Mesenchymal stem cell (in vitro differentiated cells and primary cell): ENCODE data around the gene ALDH18A1.
A peak's percentile ranks its signal among the peaks of the same experiment; 100 is the strongest.

ENCODE experiments used
- DNase-seq: peaks from one replicate; pipeline ENCODE4 v3.0.0-alpha.2; 2013
- H2AFZ ChIP-seq: one replicate; pipeline ENCODE4 v1.6.1; 2013; ENCODE audit warnings: low read depth, mild to moderate bottlenecking, control low read depth, inconsistent platforms, low read length, moderate library complexity
- H2AK5ac ChIP-seq: 2 replicates; pipeline ENCODE4 v1.6.1; 2013; ENCODE audit warnings: low read length, moderate library complexity, mild to moderate bottlenecking, inconsistent platforms; ENCODE audit not compliant: severe bottlenecking
- H2BK120ac ChIP-seq: one replicate; pipeline ENCODE4 v1.6.1; 2013; ENCODE audit warnings: low read depth, mild to moderate bottlenecking, inconsistent platforms, low read length, moderate library complexity
- H2BK12ac ChIP-seq, 2 experiments: one replicate each; pipeline ENCODE4 v1.6.1; 2013; ENCODE audit warnings: inconsistent platforms in 2 of 2, low read length in 2 of 2, mild to moderate bottlenecking in 2 of 2, moderate library complexity in 2 of 2, control low read depth in 1 of 2
- H2BK15ac ChIP-seq: one replicate; pipeline ENCODE4 v1.6.1; 2013; ENCODE audit warnings: mild to moderate bottlenecking, low read depth, inconsistent platforms; ENCODE audit not compliant: poor library complexity, severe bottlenecking
- H2BK5ac ChIP-seq: 2 replicates; pipeline ENCODE4 v1.6.1; 2013; ENCODE audit warnings: low read depth, mild to moderate bottlenecking, low read length, control low read depth, inconsistent platforms; ENCODE audit not compliant: poor library complexity, severe bottlenecking
- H3K14ac ChIP-seq, 2 experiments: one replicate each; pipeline ENCODE4 v1.6.1; 2013; ENCODE audit warnings: inconsistent platforms in 2 of 2, low read length in 2 of 2, control low read depth in 1 of 2, mild to moderate bottlenecking in 1 of 2, moderate library complexity in 1 of 2
- H3K18ac ChIP-seq, 2 experiments: one replicate each; pipeline ENCODE4 v1.6.1; 2013; ENCODE audit warnings: inconsistent platforms in 2 of 2, low read length in 2 of 2, control low read depth in 1 of 2, low read depth in 1 of 2, mild to moderate bottlenecking in 1 of 2
- H3K23ac ChIP-seq, 2 experiments: one replicate each; pipeline ENCODE4 v1.6.1; 2013; ENCODE audit warnings: inconsistent platforms in 2 of 2, low read length in 2 of 2, mild to moderate bottlenecking in 2 of 2, moderate library complexity in 2 of 2, control low read depth in 1 of 2
- H3K27ac ChIP-seq: 2 replicates; pipeline ENCODE4 v1.5.1; 2013; ENCODE audit warnings: mild to moderate bottlenecking, moderate library complexity, low read length, control low read depth, inconsistent platforms; ENCODE audit not compliant: poor library complexity, severe bottlenecking
- H3K27me3 ChIP-seq, 2 experiments: 2 replicates each; pipeline versions ENCODE4 v1.6.1 to v1.7.0; 2013; ENCODE audit warnings: low read length in 2 of 2, mild to moderate bottlenecking in 2 of 2, moderate library complexity in 2 of 2, control low read depth in 1 of 2, inconsistent platforms in 1 of 2; ENCODE audit not compliant: control insufficient read depth in 1 of 2, insufficient read depth in 1 of 2
- H3K36me3 ChIP-seq, 2 experiments: 2 replicates each; pipeline versions ENCODE4 v1.6.1 to v1.7.0; 2013; ENCODE audit warnings: low read length in 2 of 2, control low read depth in 1 of 2, inconsistent platforms in 1 of 2, low read depth in 1 of 2, mild to moderate bottlenecking in 1 of 2; ENCODE audit not compliant: insufficient read depth in 2 of 2, control insufficient read depth in 1 of 2
- H3K4ac ChIP-seq, 2 experiments: one replicate each; pipeline ENCODE4 v1.6.1; 2013; ENCODE audit warnings: inconsistent platforms in 2 of 2, low read length in 2 of 2, mild to moderate bottlenecking in 2 of 2, moderate library complexity in 2 of 2, control low read depth in 1 of 2, low read depth in 1 of 2
- H3K4me1 ChIP-seq: 2 replicates; pipeline ENCODE4 v1.6.1; 2013; ENCODE audit warnings: low read depth, low read length, control low read depth; ENCODE audit not compliant: control insufficient read depth, insufficient read depth
- H3K4me2 ChIP-seq: 2 replicates; pipeline ENCODE4 v1.6.1; 2013; ENCODE audit warnings: low read length, mild to moderate bottlenecking, inconsistent platforms; ENCODE audit not compliant: poor library complexity, severe bottlenecking
- H3K4me3 ChIP-seq, 2 experiments: 2 replicates each; pipeline versions ENCODE4 v1.5.1 to v1.7.0; 2013; ENCODE audit warnings: low read length in 2 of 2, mild to moderate bottlenecking in 2 of 2, control low read depth in 1 of 2, low read depth in 1 of 2; ENCODE audit not compliant: insufficient read depth in 1 of 2
- H3K79me1 ChIP-seq: replicated peaks from 2 replicates; pipeline ENCODE4 v1.6.1; 2013; ENCODE audit warnings: mild to moderate bottlenecking, control low read depth, low read length, inconsistent platforms; ENCODE audit not compliant: poor library complexity, severe bottlenecking
- H3K9ac ChIP-seq: 2 replicates; pipeline ENCODE4 v1.7.0; 2013; ENCODE audit warnings: mild to moderate bottlenecking, low read length, moderate library complexity
- H3K9me3 ChIP-seq: 2 replicates; pipeline ENCODE4 v1.7.0; 2013; ENCODE audit warnings: mild to moderate bottlenecking, low read length; ENCODE audit not compliant: control insufficient read depth
- H4K8ac ChIP-seq: one replicate; pipeline ENCODE4 v1.6.1; 2013; ENCODE audit warnings: inconsistent platforms, mild to moderate bottlenecking, low read length, moderate library complexity
- H4K91ac ChIP-seq: one replicate; pipeline ENCODE4 v1.6.1; 2013; ENCODE audit warnings: mild to moderate bottlenecking, low read length, inconsistent platforms
- WGBS: methylation state at CpG from one replicate; pipeline ENCODE4 v1.1.7; 2013; ENCODE audit warnings: mixed read lengths; 5-methylcytosine and 5-hydroxymethylcytosine counted together

The ALDH18A1 gene

GRCh38 chr10:95567903-95568630, 88.4 kb downstream of the ALDH18A1 start:
- Histone ChIP-seq H3K9me3 (no peaks in the 10 kb centered on the region), H3K4me3 (no peak overlapping the region)
- WGBS, result 67% methylated on average over 5 of the region's 5 CpGs

GRCh38 chr10:95566136-95566535, 90.4 kb downstream of the ALDH18A1 start:
- Histone ChIP-seq H3K4me1 (peaks cover 2% of the 10 kb centered on the region), H2BK12ac (no peak overlapping the region), H3K14ac (no peak overlapping the region), H2BK120ac (no peak overlapping the region), H3K79me1 (no peaks in the 10 kb centered on the region), H2AFZ (no peak overlapping the region), H3K4me3 (no peak overlapping the region), H4K8ac (no peak overlapping the region), H2BK15ac (no peak overlapping the region), H3K23ac (no peak overlapping the region), H3K27ac (no peak overlapping the region), H3K36me3 (no peaks in the 10 kb centered on the region), H3K4ac (no peak overlapping the region), H3K18ac (no peak overlapping the region), H3K27me3 (no peaks in the 10 kb centered on the region), H2BK5ac (no peak overlapping the region), H3K9me3 (no peaks in the 10 kb centered on the region), H4K91ac (no peak overlapping the region), H2AK5ac (no peak overlapping the region), H3K4me2 (no peak overlapping the region), H3K9ac (no peak overlapping the region)
- no peak for DNase-seq
- WGBS, result 96% methylated on average over 5 of the region's 6 CpGs

More at GRCh38 chr10:95567903-95568630, 88.4 kb downstream of the ALDH18A1 start:
- no peak overlapping the region for H2BK120ac ChIP-seq
- H2BK5ac ChIP-seq, result no peak overlapping the region
- peaks cover 0 to 5% of the 10 kb centered on the region in 2 experiments for H3K27me3 ChIP-seq
- no peak overlapping the region for H4K91ac ChIP-seq
- no peak overlapping the region for H3K27ac ChIP-seq
- no peak overlapping the region for H2BK15ac ChIP-seq
- no peak overlapping the region for H3K23ac ChIP-seq
- H3K4me1 ChIP-seq, result peaks cover 2% of the 10 kb centered on the region
- no peak overlapping the region for H3K18ac ChIP-seq
- no peak overlapping the region for H3K4ac ChIP-seq
- no peak overlapping the region for H2BK12ac ChIP-seq
- H2AFZ ChIP-seq, result no peak overlapping the region
- H3K9ac ChIP-seq, result no peak overlapping the region
- H3K4me2 ChIP-seq, result no peak overlapping the region
- no peaks in the 10 kb centered on the region for H3K79me1 ChIP-seq
- no peak overlapping the region for H2AK5ac ChIP-seq
- H3K14ac ChIP-seq, result peak overlapping the region in 1 of 2 experiments; percentile 53
- no peaks in the 10 kb centered on the region for H3K36me3 ChIP-seq
- DNase-seq, result no peak
- no peak overlapping the region for H4K8ac ChIP-seq

- 38% methylated on average over 6 of the region's 7 CpGs for WGBS
- no peak overlapping the region for H3K23ac ChIP-seq
- H2BK120ac ChIP-seq, result no peak overlapping the region
- H3K36me3 ChIP-seq, result no peaks in the 10 kb centered on the region
- no peak overlapping the region for H3K27ac ChIP-seq
- no peaks in the 10 kb centered on the region for H3K27me3 ChIP-seq
- H4K91ac ChIP-seq, result no peak overlapping the region
- H3K4me2 ChIP-seq, result no peak overlapping the region
- H3K79me1 ChIP-seq, result no peaks in the 10 kb centered on the region
- H2AK5ac ChIP-seq, result no peak overlapping the region
- no peak overlapping the region for H3K4me3 ChIP-seq
- no peak overlapping the region for H2BK12ac ChIP-seq
- peaks cover 4% of the 10 kb centered on the region for H3K4me1 ChIP-seq
- H3K4ac ChIP-seq, result no peak overlapping the region
- H2AFZ ChIP-seq, result no peak overlapping the region
- H3K18ac ChIP-seq, result no peak overlapping the region
- H2BK5ac ChIP-seq, result no peak overlapping the region
- no peaks in the 10 kb centered on the region for H3K9me3 ChIP-seq
- H4K8ac ChIP-seq, result no peak overlapping the region
- H2BK15ac ChIP-seq, result no peak overlapping the region
- H3K14ac ChIP-seq, result no peak overlapping the region
- DNase-seq, result no peak
- H3K9ac ChIP-seq, result no peak overlapping the region
Observed at GRCh38 chr10:95565336-95565735, 91.2 kb downstream of the ALDH18A1 start.

GRCh38 chr10:95564291-95564690, 92.2 kb downstream of the ALDH18A1 start:
- Histone ChIP-seq H2AFZ (no peak overlapping the region), H4K91ac (no peak overlapping the region), H3K4me3 (no peak overlapping the region), H3K23ac (no peak overlapping the region), H2BK120ac (no peak overlapping the region), H4K8ac (no peak overlapping the region), H3K4me1 (peaks cover 5% of the 10 kb centered on the region), H2BK5ac (no peak overlapping the region), H3K4ac (no peak overlapping the region), H3K79me1 (peaks cover 2% of the 10 kb centered on the region), H2BK15ac (no peak overlapping the region), H3K18ac (no peak overlapping the region), H3K4me2 (no peak overlapping the region), H3K9me3 (no peaks in the 10 kb centered on the region), H3K27me3 (peaks cover 6% of the 10 kb centered on the region in 2 experiments), H3K9ac (no peak overlapping the region), H2AK5ac (no peak overlapping the region), H2BK12ac (no peak overlapping the region), H3K14ac (no peak overlapping the region), H3K27ac (no peak overlapping the region), H3K36me3 (no peaks in the 10 kb centered on the region)
- no peak for DNase-seq
- 99% methylated on average over 5 of the region's 7 CpGs for WGBS
